HG03460 (cell line): ENCODE data around the gene SCMH1.
"Not testable (repeated sequence)": the region's sequence is repeated elsewhere in the genome, so short reads cannot be mapped to it uniquely, and the experiment has no call there.

Experiments used
- ATAC-seq: cut with Tn5 transposase; IDR thresholded peaks from one replicate; pipeline ENCODE4 v1.9.1; 2021; ENCODE audit not compliant: unreplicated experiment

Gene SCMH1

GRCh38 chr1:41251120-41251519, 9.0 kb upstream of the SCMH1 start:
- ATAC-seq = not testable (repeated sequence)

DNA sequence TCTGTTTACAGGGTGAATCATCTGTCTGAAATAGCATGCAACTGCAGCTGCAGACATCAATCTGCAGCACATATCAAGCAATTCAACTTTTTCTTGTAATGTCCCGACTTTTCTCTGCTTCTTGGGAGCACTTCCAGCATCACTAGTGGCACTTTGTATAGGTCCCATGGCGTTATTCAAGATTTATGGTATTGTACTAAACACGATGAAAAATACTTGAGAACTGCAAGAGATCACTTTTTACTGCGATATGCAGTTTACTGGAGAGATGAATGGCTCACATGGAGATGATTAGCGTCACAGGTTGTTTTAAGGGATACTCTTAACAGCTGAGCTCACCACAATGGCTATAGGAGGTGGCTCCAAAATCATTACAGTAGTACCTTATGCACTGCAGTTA, 7.2 kb upstream of the SCMH1 start:
- ATAC-seq = no peak

DNA sequence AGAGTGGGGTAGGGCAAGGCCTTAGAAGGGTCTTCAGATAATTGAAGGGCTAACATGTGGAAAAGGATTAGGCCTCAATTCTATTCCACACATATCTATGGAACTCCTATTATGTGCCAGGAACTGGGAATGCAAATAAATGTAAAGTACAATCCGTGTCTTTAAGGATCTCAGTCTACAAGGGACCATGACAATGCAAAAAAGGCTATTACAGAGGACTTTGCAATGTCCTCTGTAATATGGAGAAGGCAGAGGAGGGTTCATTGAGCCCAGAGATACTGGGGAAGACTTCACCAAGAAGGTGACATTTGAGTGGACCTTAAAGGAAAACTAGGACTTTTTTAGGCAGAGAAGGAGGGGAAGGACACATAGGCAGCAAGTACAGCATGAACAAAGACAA, 4.5 kb upstream of the SCMH1 start:
- ATAC-seq = no peak

DNA sequence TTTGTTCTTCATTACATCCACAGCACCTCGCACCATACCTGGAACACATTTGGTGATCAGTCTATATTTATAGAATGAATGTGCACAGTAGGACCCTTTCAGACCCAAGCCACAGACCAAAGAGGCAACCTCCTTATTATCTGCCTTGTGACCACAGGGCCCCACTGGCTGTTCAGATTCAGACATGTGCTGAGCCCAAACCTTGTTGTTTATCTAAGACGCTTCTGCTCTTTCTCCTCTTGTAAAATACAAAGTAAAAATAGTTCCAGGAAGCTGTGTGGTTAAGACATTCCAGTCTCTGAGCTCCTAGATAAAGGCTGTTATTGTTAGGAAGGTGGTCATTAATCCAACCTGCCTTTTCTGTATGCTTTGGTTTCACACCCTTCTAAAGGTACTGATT, 3.6 kb upstream of the SCMH1 start:
- ATAC-seq = no peak

GRCh38 chr1:41243079-41243385, 926 bp upstream of the SCMH1 start:
- no peak for ATAC-seq

GRCh38 chr1:41242342-41243078, 404 bp upstream of the SCMH1 start:
- ATAC-seq = peak; percentile 2

DNA sequence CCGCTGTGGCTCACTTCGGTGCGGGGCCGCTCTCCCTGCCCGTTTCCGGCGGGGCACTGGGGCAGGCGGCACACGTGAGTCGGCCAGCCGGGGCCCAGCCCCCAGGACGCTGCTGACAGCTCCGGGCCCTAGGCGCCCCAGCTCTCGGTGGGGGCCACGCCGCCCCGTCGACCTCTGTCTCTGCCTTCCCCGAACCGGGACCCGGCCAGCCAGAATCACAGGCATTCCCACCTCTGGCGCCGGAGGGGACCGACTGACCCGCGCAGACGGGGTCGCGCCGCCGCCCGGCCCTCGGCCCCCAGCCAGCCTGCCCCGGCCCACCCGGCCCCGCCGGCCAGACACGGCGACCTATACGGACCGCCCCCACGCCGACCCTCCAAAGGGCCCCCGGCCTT, 755 bp downstream of the SCMH1 start:
- ATAC-seq = peak; percentile 69

DNA sequence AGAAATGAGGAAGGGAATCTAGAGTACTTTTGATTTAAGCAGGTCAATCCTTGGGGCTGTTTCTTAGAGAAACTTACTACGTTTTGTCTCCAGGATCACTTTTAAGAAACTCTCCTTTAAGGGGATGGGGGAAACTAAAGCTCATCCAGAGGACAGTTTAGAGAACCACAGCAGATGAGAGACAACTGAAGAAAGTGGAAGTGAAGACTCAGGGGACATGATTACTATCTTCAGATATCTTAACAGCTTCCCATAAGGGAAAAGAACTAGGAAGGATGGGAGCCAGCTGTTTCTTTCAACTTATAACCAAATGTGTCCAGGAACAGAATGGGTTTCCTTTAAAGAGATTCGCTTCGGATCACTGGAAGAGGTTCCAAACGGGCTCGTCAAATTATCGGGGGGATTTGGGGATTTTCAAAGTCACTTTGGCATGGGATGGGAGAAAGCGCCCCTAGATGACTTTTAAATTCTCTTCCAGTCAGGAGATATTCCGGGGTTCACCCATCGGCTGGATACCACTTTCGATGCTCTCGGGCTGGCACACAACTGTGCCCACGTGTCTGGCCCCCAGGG, 1.2 kb downstream of the SCMH1 start:
- no peak for ATAC-seq

DNA sequence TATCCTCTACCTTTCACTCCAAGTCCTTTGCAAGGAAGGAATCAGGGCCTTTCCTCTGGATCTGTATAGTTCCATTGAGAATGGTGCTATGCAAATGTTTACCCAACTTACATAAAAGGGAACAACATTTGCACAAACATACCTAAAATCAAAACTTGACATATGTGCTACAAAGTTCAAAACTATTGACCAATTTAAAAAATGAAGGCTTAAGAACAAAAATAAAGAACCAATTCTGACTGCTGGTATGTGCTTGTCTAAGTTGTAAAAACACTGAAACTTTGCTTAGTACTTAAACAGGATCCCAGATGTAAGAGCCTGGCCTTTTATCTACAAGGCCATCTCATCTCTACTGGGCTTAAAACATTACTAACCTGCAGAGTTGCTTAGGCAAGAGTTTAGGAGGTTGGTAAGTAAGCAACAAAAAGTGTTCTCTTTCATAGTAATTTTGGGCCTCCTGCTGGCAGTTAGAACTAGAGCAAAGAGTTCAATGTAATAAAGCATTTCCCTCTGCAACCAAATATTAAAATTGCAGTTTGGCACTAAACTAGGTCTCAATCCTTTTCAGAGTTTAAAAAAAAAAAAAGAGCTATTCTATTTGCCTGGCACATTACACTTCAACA, 2.0 kb downstream of the SCMH1 start:
- ATAC-seq = no peak

GRCh38 chr1:41238311-41238988, 3.7 kb downstream of the SCMH1 start:
- ATAC-seq = no peak

DNA sequence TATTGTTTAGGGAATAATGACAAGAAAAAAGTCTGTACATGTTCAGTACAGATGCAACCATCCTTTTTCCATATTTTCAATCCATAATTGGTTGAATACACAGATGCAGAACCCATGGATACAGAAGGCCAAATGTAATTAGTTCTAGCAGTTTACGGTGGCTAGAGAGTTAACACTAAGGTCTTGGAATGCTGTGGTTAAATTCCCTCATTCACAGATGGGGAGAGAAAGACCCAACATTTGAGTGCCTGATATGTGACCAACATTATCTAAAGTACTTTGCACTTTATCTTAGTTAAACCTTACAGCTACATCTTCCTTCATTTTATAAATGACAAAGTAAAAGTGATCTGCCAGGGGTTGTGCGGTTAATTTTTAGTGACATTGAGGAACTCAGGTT, 5.3 kb downstream of the SCMH1 start:
- ATAC-seq = no peak

GRCh38 chr1:41235893-41236292, 6.2 kb downstream of the SCMH1 start:
- ATAC-seq = no peak

DNA sequence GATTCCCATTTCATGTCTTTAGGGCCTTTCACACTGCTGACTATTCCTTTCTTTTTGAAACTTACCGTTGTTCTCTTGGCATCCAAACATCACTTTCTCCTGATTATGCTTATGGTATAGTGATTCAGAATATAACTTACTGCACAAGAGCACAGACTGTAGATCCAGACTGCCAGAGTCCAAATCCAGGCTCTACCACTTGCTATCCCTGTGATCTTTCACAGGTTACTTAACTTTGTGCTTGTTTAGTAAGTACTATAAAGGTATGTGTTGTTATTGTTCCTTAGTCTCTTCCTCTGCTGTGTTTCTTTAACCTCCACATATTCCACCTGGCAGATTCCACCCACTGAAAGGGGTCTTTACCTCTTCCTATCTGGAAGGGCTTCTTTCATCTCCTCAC, 8.4 kb downstream of the SCMH1 start:
- ATAC-seq = no peak

GRCh38 chr1:41232305-41232704, 9.8 kb downstream of the SCMH1 start:
- ATAC-seq = no peak

GRCh38 chr1:41230656-41231055, 11.4 kb downstream of the SCMH1 start:
- no peak for ATAC-seq

- ATAC-seq = not testable (repeated sequence)
Measured at GRCh38 chr1:41229219-41229618, 12.9 kb downstream of the SCMH1 start.

DNA sequence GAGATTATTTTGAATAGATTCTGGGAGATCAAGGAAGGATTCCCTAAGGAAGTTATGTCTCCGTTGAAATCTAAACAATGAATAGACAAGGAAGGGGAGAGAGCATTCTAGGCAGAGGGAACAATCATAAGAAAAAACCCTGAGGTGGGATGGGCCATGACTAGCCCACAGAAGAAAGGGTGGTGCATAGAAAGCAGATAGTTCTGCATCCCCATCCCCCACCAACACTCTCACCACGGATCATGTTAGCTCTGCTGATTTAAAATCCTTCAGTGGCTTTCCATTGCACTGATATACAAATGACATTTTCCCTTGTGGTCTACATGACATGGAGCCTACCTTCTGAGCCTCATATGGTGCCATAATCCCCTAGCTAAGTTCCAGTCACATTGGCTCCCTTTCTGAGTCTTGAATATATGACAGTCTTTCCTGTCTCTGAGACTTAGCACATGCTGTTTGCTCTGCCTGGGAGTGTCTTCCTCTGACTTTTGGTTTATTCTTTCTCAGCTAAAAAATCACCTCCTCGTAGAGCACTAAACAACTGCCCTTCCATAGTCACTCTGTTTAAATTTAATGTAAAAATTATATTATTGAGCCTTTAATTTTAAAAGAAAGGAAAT, 15.2 kb downstream of the SCMH1 start:
- no peak for ATAC-seq

DNA sequence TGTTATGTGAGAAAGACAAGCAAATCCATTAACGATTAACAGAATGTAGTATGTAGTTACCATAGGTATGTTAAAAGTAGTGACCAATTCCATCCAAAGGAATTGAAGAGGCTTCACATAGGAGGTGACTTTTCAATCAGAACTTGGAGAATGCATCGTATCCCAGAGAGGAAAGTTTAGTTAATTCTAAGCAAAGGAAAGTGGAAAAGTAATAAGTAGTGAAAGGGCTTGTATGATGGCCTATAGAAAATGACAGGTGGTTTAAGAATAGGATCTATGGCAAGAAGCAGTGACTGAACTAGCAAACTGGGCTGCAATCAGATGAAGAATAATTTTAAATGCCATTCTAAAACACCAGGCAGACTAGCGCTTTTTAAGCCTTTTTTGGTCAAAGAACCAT, 16.6 kb downstream of the SCMH1 start:
- ATAC-seq = no peak

- peak; percentile 68 for ATAC-seq
Measured at GRCh38 chr1:41222496-41222895, 19.6 kb downstream of the SCMH1 start.

DNA sequence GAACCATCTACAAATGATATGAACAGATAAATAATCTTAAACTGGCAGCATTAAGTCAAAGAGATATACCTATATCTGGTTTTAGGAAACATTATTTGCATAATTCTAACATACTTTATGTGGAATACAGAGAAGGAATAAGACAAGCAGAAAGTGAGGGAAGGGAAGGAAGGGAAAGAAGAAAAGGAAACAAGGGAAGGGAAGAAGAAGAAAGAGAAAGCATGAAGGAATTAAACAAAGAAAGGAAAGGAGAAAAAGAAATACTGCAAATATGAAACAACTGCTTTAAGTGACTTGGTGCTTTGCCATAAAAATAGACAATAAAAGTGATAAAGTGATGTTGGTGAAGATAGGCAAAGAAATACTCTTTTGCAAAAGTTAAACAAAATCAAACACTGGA, 20.1 kb downstream of the SCMH1 start:
- ATAC-seq = no peak

DNA sequence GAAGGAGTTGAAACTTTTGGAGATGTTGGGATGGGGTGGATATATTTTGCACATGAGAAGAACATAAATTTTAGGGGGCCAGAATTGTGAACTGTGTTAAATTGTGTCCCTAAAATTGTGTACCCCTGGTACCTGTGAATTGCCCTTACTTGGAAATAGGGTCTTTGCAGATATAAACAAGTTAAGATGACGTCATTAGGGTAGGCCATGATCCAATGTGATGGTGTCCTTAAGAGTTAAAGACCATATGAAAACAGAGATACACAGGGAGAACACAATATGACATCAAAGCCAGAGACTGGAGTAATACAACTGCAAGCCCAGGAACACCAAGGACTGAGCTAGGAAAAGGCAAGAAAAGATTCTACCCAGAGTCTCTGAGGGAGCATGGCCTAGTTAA, 24.0 kb downstream of the SCMH1 start:
- no peak for ATAC-seq

DNA sequence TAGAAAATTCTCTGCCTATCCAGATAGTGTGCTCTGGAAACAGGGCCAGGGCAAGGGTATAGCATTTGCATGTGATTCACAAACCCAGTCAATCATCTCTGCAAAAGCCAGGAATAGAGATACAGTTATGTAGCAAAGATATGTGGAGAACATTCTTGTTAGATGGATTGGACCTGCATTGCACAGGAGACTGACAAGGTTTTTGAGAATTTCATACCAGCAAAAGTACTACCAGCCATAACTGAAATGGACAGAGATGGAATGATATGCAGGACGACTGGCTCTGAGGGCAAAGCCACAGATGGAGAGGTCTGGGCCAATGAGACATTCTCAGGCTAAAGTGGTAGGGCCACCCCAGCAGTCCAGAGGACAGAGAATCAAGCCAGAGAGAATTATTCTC, 24.7 kb downstream of the SCMH1 start:
- no peak for ATAC-seq
